HepG2 (cell line): ENCODE data around the gene MED12. TPM values are rescaled to one million over a fixed set of nuclear protein-coding genes. Genes with fewer than 3 reads are reported as not detected.

Source experiments
- ASH2L ChIP-seq: fragments of 300-600, 200-600 bp; sonication (generic); IDR thresholded peaks from 2 replicates; pipeline ENCODE4 v1.7.0; 2017; ENCODE audit warnings: low read depth, mild to moderate bottlenecking, moderate library complexity, mixed read lengths, low read length; ENCODE audit not compliant: insufficient read length
- BCLAF1 ChIP-seq: fragments of 450-650 bp; IDR thresholded peaks from 2 replicates; pipeline ENCODE4 v1.6.1; 2017; ENCODE audit warnings: mild to moderate bottlenecking
- CSRNP1 ChIP-seq: sonication (generic); formaldehyde crosslinking; IDR thresholded peaks from 2 replicates; pipeline ENCODE4 v1.8.1; 2023; ENCODE audit warnings: mild to moderate bottlenecking, missing genetic modification reagents
- CSRNP2 ChIP-seq: sonication (generic); formaldehyde crosslinking; conservative IDR thresholded peaks from 2 replicates; pipeline ENCODE4 v1.8.0; 2022; ENCODE audit warnings: low read depth, missing genetic modification reagents
- DPF2 ChIP-seq: sonication (generic); formaldehyde crosslinking; IDR thresholded peaks from 2 replicates; pipeline ENCODE4 v1.4.0; 2020; ENCODE audit warnings: mild to moderate bottlenecking, low read depth, missing genetic modification reagents, borderline replicate concordance
- FOSL1 ChIP-seq: sonication (generic); formaldehyde crosslinking; IDR thresholded peaks from 2 replicates; pipeline ENCODE4 v1.9.0; 2021; ENCODE audit warnings: missing genetic modification reagents, borderline replicate concordance
- IRF1 ChIP-seq: sonication (generic); formaldehyde crosslinking; IDR thresholded peaks from 2 replicates; pipeline ENCODE4 v1.4.0; 2020; ENCODE audit warnings: low read depth, mild to moderate bottlenecking, missing genetic modification reagents
- KDM3A ChIP-seq: IDR thresholded peaks from 2 replicates; pipeline ENCODE4 v1.6.1; 2018; ENCODE audit warnings: low read depth, missing compliant biosample characterization
- MIXL1 ChIP-seq: IDR thresholded peaks from 2 replicates; pipeline ENCODE4 v1.6.1; 2016
- MLXIP ChIP-seq: sonication (generic); formaldehyde crosslinking; IDR thresholded peaks from 2 replicates; pipeline ENCODE4 v1.9.0; 2021; ENCODE audit warnings: missing genetic modification reagents, borderline replicate concordance
- SOX13 ChIP-seq, 3 experiments: fragments of 450-650 bp in 1 of 3; sonication (generic) in 1 of 3; formaldehyde crosslinking in 1 of 3; IDR thresholded peaks in 2 of 3; conservative IDR thresholded peaks in 1 of 3; 2 replicates each; pipeline versions ENCODE4 v1.5.0 to v1.6.1; 2016 to 2020; ENCODE audit warnings: antibody characterized with exemption in 1 of 3, mild to moderate bottlenecking in 1 of 3, missing compliant biosample characterization in 1 of 3, missing genetic modification reagents in 1 of 3, moderate library complexity in 1 of 3
- SP5 ChIP-seq: IDR thresholded peaks from 2 replicates; pipeline ENCODE4 v1.6.1; 2016; ENCODE audit warnings: low read depth, borderline replicate concordance
- TAF1 ChIP-seq: sonication (generic); formaldehyde crosslinking; IDR thresholded peaks from 2 replicates; pipeline ENCODE4 v1.4.0; 2020; ENCODE audit warnings: missing genetic modification reagents
- ZBTB8A ChIP-seq: sonication (generic); formaldehyde crosslinking; IDR thresholded peaks from 2 replicates; pipeline ENCODE4 v1.4.0; 2020; ENCODE audit warnings: mild to moderate bottlenecking, low read depth, missing genetic modification reagents, borderline replicate concordance
- ZFAT ChIP-seq: sonication (generic); formaldehyde crosslinking; conservative IDR thresholded peaks from 2 replicates; pipeline ENCODE4 v1.8.1; 2023; ENCODE audit warnings: missing genetic modification reagents, inconsistent platforms
- ZFP41 ChIP-seq: sonication (generic); formaldehyde crosslinking; IDR thresholded peaks from 2 replicates; pipeline ENCODE4 v1.4.0; 2020; ENCODE audit warnings: mild to moderate bottlenecking, missing genetic modification reagents, borderline replicate concordance
- ZNF230 ChIP-seq: sonication (generic); formaldehyde crosslinking; IDR thresholded peaks from 2 replicates; pipeline ENCODE4 v1.4.0; 2020; ENCODE audit warnings: mild to moderate bottlenecking, missing genetic modification reagents
- ZNF547 ChIP-seq: sonication (generic); formaldehyde crosslinking; IDR thresholded peaks from 2 replicates; pipeline ENCODE4 v1.5.1; 2020; ENCODE audit warnings: mild to moderate bottlenecking, missing genetic modification reagents
- ZNF598 ChIP-seq: sonication (generic); formaldehyde crosslinking; IDR thresholded peaks from 2 replicates; pipeline ENCODE4 v1.5.1; 2020; ENCODE audit warnings: mild to moderate bottlenecking, missing genetic modification reagents, borderline replicate concordance
- ZNF749 ChIP-seq: sonication (generic); formaldehyde crosslinking; IDR thresholded peaks from 2 replicates; pipeline ENCODE4 v1.8.0; 2022; ENCODE audit warnings: mild to moderate bottlenecking, missing genetic modification reagents, moderate library complexity, borderline replicate concordance
- polyA plus RNA-seq, 8 experiments: library from polyadenylated mRNA; depleted of rRNA in 3 of 8; stranded (reverse) in 7 of 8; unstranded in 1 of 8; fragments of >200 nt; fragmentation: Illumina TruSeq in 4 of 8; extraction: Trizol in 4 of 8; gene quantifications; 2 replicates each; pipeline versions ENCODE4 v1.2.1 to v1.2.3, GENCODE V29; 2011 to 2016; ENCODE audit warnings: low read depth in 4 of 8, missing spikeins in 1 of 8, mixed read lengths in 1 of 8; ENCODE audit not compliant: insufficient read depth in 1 of 8
- total RNA-seq, 5 experiments: library from RNA; depleted of rRNA; stranded (reverse); fragments of >200 nt; fragmentation: Illumina TruSeq; extraction: Trizol; gene quantifications; 2 replicates each; pipeline ENCODE4 v1.2.3, GENCODE V29; 2016; ENCODE audit warnings: low read depth in 1 of 5

The MED12 gene
- total and polyA plus RNA-seq, 2 of the 13 experiments (the other 11 are each of a cell fraction or from before 2014, with no cell fraction given): 9.4 to 15.0 TPM

- TF ChIP-seq CSRNP1 (CRISPR knock-in tag) (no peak), IRF1 (no peak), MLXIP (CRISPR knock-in tag) (no peak), ZNF598 (CRISPR knock-in tag) (no peak), FOSL1 (no peak), TAF1 (peak; percentile 22; the same call in 1 of the 2 replicates), DPF2 (CRISPR knock-in tag) (no peak), ASH2L (peak; percentile 59), ZBTB8A (no peak), ZNF749 (CRISPR knock-in tag) (no peak), SOX13 (IDR thresholded peaks at IDR 0.05) (no peak), SOX13 (CRISPR knock-in tag; conservative IDR thresholded peaks at IDR 0.05 in 1 of 2, IDR thresholded peaks at IDR 0.05 in 1 of 2) (peak in 1 of 2 experiments; percentile 74; a peak in 2 of 4 replicates), SP5 (no peak), CSRNP2 (no peak), ZNF547 (no peak), ZFAT (no peak), ZNF230 (CRISPR knock-in tag) (no peak), MIXL1 (CRISPR knock-in tag) (0 out of 2 replicates have a peak, but pooled peaks have one; percentile 10), BCLAF1 (no peak), ZFP41 (no peak), KDM3A (no peak)
Observed at GRCh38 chrX:71183341-71183740, 64.9 kb downstream of the MED12 start (continued).
